ENCODE results near the gene DCST2. TPM values are rescaled to one million over a fixed set of nuclear protein-coding genes. Genes with fewer than 3 reads are reported as not detected.
A peak's percentile ranks its signal among the peaks of the same experiment; 100 is the strongest.

Gene DCST2
- total and polyA plus RNA-seq, 9 of the 15 experiments (the other 6 are each of a cell fraction or from before 2014, with no cell fraction given), result 0.09 to 0.49 (median 0.11) TPM; not detected in 3

DNA sequence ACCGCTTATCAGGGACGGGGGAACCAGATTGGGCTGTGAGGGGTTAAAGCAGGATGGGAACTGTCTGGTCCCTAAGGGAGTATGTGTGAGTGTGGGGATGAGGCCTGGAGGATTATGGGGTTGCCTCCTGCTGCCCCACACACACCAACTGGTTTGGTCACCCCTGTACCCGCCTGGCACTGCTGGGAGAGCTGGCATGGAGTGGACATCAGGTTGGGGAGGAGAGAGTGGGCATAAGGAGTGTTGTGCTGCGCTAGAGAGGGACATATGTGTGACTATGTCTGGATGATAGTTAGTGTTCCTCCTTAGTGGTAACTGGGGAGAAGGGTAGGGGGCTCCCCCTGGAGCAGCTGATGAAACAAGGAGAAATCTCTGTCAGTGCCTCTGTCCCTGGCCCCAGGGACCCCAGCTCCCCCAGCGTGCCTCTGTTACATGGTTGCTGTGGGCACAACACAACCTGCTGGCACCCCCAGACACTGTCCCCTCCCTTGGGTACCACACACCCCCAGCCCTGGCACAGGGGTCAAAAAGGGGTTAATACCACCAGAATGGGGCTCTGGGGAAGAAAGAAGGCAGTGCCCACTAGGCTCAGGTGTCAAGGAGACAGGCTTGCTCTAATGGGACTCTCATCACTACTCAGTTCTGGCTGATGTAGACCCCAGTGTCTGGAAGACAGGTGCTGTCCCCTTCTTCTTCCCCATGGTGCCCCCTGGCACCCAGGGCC, 29.1 kb downstream of the DCST2 start (continued):
- TF ChIP-seq SRSF3 (IDR thresholded peaks at IDR 0.05; ENCODE audit: insufficient read depth, low read length), result no peak
- no peak for TF ChIP-seq KDM4B (IDR thresholded peaks at IDR 0.05; ENCODE audit: borderline replicate concordance in 2 of 2, low read depth in 1 of 2)
- TF ChIP-seq U2AF1 (optimal IDR thresholded peaks at IDR 0.05; ENCODE audit: low read depth, low read length), result no peak
- TF ChIP-seq SIN3B (IDR thresholded peaks at IDR 0.05; ENCODE audit: low read depth), result no peak
- TF ChIP-seq, protein P1, sequence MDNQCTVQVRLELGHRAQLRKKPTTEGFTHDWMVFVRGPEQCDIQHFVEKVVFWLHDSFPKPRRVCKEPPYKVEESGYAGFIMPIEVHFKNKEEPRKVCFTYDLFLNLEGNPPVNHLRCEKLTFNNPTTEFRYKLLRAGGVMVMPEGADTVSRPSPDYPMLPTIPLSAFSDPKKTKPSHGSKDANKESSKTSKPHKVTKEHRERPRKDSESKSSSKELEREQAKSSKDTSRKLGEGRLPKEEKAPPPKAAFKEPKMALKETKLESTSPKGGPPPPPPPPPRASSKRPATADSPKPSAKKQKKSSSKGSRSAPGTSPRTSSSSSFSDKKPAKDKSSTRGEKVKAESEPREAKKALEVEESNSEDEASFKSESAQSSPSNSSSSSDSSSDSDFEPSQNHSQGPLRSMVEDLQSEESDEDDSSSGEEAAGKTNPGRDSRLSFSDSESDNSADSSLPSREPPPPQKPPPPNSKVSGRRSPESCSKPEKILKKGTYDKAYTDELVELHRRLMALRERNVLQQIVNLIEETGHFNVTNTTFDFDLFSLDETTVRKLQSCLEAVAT (IDR thresholded peaks at IDR 0.05), result no peak
- TF ChIP-seq SP1 (CRISPR knock-in tag; IDR thresholded peaks at IDR 0.05), result no peak
- no peak for TF ChIP-seq ZSCAN32 (CRISPR knock-in tag; IDR thresholded peaks at IDR 0.05)
- no peak for TF ChIP-seq PML (IDR thresholded peaks at IDR 0.05; ENCODE audit: low read length)
- no peak for TF ChIP-seq YY1 (IDR thresholded peaks at IDR 0.05; ENCODE audit: borderline replicate concordance in 1 of 3, control insufficient read depth in 1 of 3, extremely low read depth in 1 of 3, insufficient read depth in 3 of 3, insufficient read length in 1 of 3, insufficient replicate concordance in 2 of 3, low read depth in 1 of 3, low read length in 2 of 3)
- TF ChIP-seq ZFP30 (CRISPR knock-in tag; IDR thresholded peaks at IDR 0.05; ENCODE audit: borderline replicate concordance), result no peak
- TF ChIP-seq, protein P2, sequence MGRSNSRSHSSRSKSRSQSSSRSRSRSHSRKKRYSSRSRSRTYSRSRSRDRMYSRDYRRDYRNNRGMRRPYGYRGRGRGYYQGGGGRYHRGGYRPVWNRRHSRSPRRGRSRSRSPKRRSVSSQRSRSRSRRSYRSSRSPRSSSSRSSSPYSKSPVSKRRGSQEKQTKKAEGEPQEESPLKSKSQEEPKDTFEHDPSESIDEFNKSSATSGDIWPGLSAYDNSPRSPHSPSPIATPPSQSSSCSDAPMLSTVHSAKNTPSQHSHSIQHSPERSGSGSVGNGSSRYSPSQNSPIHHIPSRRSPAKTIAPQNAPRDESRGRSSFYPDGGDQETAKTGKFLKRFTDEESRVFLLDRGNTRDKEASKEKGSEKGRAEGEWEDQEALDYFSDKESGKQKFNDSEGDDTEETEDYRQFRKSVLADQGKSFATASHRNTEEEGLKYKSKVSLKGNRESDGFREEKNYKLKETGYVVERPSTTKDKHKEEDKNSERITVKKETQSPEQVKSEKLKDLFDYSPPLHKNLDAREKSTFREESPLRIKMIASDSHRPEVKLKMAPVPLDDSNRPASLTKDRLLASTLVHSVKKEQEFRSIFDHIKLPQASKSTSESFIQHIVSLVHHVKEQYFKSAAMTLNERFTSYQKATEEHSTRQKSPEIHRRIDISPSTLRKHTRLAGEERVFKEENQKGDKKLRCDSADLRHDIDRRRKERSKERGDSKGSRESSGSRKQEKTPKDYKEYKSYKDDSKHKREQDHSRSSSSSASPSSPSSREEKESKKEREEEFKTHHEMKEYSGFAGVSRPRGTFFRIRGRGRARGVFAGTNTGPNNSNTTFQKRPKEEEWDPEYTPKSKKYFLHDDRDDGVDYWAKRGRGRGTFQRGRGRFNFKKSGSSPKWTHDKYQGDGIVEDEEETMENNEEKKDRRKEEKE (IDR thresholded peaks at IDR 0.05; ENCODE audit: borderline replicate concordance in 1 of 2, control insufficient read depth in 1 of 2, low read depth in 2 of 2, low read length in 1 of 2), result no peak
- TF ChIP-seq NFE2L1 (tag; IDR thresholded peaks at IDR 0.05; ENCODE audit: borderline replicate concordance, low read depth), result no peak
- peak; percentile 44; the same call in 1 of the 2 replicates for TF ChIP-seq MTA1 (IDR thresholded peaks at IDR 0.05; ENCODE audit: borderline replicate concordance)
- TF ChIP-seq GATAD2A (IDR thresholded peaks at IDR 0.05), result no peak
- TF ChIP-seq MYC (IDR thresholded peaks at IDR 0.05; ENCODE audit: low read depth, low read length), result no peak; the same call in 1 of the 2 replicates
- no peak for TF ChIP-seq MYC (CRISPR knock-in tag; IDR thresholded peaks at IDR 0.05; ENCODE audit: borderline replicate concordance, low read depth)
- TF ChIP-seq MXI1 (IDR thresholded peaks at IDR 0.05; ENCODE audit: low read depth, low read length), result no peak
- no peak for TF ChIP-seq HDAC8 (tag; IDR thresholded peaks at IDR 0.05)
- TF ChIP-seq, protein P3, sequence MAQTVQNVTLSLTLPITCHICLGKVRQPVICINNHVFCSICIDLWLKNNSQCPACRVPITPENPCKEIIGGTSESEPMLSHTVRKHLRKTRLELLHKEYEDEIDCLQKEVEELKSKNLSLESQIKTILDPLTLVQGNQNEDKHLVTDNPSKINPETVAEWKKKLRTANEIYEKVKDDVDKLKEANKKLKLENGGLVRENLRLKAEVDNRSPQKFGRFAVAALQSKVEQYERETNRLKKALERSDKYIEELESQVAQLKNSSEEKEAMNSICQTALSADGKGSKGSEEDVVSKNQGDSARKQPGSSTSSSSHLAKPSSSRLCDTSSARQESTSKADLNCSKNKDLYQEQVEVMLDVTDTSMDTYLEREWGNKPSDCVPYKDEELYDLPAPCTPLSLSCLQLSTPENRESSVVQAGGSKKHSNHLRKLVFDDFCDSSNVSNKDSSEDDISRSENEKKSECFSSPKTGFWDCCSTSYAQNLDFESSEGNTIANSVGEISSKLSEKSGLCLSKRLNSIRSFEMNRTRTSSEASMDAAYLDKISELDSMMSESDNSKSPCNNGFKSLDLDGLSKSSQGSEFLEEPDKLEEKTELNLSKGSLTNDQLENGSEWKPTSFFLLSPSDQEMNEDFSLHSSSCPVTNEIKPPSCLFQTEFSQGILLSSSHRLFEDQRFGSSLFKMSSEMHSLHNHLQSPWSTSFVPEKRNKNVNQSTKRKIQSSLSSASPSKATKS (CRISPR knock-in tag; IDR thresholded peaks at IDR 0.05), result no peak
- TF ChIP-seq TEAD2 (tag; IDR thresholded peaks at IDR 0.05), result no peak
- no peak for TF ChIP-seq TCF7 (IDR thresholded peaks at IDR 0.05; ENCODE audit: borderline replicate concordance)

Measured in K562 (cell line).